Stimulated activated naive CD8-positive, alpha-beta T cell treated with anti-CD3 and anti-CD28 coated beads, Interleukin-15, amount 100 ng/mL, for 72 hours (primary cell): ENCODE measurements around the gene DCUN1D2.
"Not testable (repeated sequence)": the region's sequence is repeated elsewhere in the genome, so short reads cannot be mapped to it uniquely, and the experiment has no call there.

Experiments
- ATAC-seq: fragments of 150-1000 bp; cut with Tn5 transposase; 2 replicates; pipeline ENCODE4 v1.10.0; 2021; ENCODE audit warnings: mild to moderate bottlenecking, moderate library complexity
- DNase-seq, 2 donors: peaks; one replicate each; pipeline ENCODE4 v3.0.0; 2021 to 2022
- H3K27ac Mint-ChIP-seq, 2 donors: one replicate each; pipeline ENCODE4 v1.8.0; 2022; ENCODE audit warnings: mild to moderate bottlenecking in 2 of 2, mixed read lengths in 2 of 2, moderate library complexity in 2 of 2
- H3K27me3 Mint-ChIP-seq: one replicate; pipeline ENCODE4 v1.8.0; 2022; ENCODE audit warnings: mixed read lengths
- H3K4me1 Mint-ChIP-seq: one replicate; pipeline ENCODE4 v1.8.0; 2022; ENCODE audit warnings: mild to moderate bottlenecking, mixed read lengths
- H3K4me3 Mint-ChIP-seq, 2 donors: one replicate each; pipeline ENCODE4 v1.8.0; 2022; ENCODE audit warnings: mild to moderate bottlenecking in 2 of 2, mixed read lengths in 2 of 2, moderate library complexity in 1 of 2
- H3K9me3 Mint-ChIP-seq, 2 donors: one replicate each; pipeline ENCODE4 v1.8.0; 2022; ENCODE audit warnings: mixed read lengths in 2 of 2

Gene DCUN1D2

GRCh38 chr13:113435907-113436306, 54.6 kb downstream of the DCUN1D2 start:
- H3K4me3 Mint-ChIP-seq, H3K4me1 Mint-ChIP-seq, DNase-seq, ATAC-seq, H3K9me3 Mint-ChIP-seq, H3K27me3 Mint-ChIP-seq, H3K27ac Mint-ChIP-seq: not testable (repeated sequence)

DNA sequence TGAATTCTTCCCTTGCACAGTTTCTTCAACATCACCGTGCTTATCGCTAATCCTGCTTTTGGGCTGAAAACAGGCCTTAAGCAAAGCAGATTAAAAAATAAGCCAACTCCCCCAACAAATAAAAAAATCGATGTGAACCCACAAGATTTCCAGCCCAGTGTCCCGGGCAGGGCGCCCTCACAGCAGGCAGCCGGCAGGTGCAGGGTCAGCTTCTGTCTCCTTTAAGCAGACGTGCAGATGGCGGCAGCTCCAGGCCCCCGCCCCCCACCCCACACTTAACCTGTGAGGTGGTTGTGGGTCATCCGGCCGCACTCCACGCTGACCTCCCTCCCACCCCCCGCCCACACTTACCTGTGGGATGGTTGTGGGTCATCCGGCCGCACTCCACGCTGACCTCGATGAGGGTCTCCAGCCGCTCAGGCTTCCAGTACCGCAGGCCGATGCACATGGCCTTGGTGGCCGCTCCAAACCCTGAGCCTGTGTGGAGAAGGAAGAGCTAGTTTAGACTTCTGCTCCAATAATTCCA, 57.1 kb downstream of the DCUN1D2 start:
- DNase-seq: no peak
- Mint-ChIP-seq H3K4me1 (no peaks in the 10 kb centered on the region), H3K27ac (no peak overlapping the region), H3K4me3 (no peak overlapping the region), H3K9me3 (no peaks in the 10 kb centered on the region), H3K27me3 (no peaks in the 10 kb centered on the region)
- no peak for ATAC-seq

GRCh38 chr13:113432506-113433270, 57.8 kb downstream of the DCUN1D2 start:
- H3K9me3 Mint-ChIP-seq: no peaks in the 10 kb centered on the region

GRCh38 chr13:113431171-113431570, 59.3 kb downstream of the DCUN1D2 start:
- DNase-seq: no peak
- ATAC-seq: no peak
- Mint-ChIP-seq H3K27me3 (no peaks in the 10 kb centered on the region), H3K9me3 (no peaks in the 10 kb centered on the region), H3K4me3 (no peak overlapping the region), H3K4me1 (no peaks in the 10 kb centered on the region), H3K27ac (no peak overlapping the region)

More at GRCh38 chr13:113432506-113433270, 57.8 kb downstream of the DCUN1D2 start:
- H3K4me1 Mint-ChIP-seq: no peaks in the 10 kb centered on the region
- DNase-seq (no peak), ATAC-seq (no peak)
- no peaks in the 10 kb centered on the region for H3K27me3 Mint-ChIP-seq
- H3K4me3 Mint-ChIP-seq: no peak overlapping the region
- no peak overlapping the region for H3K27ac Mint-ChIP-seq

GRCh38 chr13:113430378-113431110, 60.0 kb downstream of the DCUN1D2 start:
- H3K4me3 Mint-ChIP-seq: no peak overlapping the region
- ATAC-seq (no peak), DNase-seq (no peak)
- H3K9me3 Mint-ChIP-seq: no peaks in the 10 kb centered on the region
- H3K4me1 Mint-ChIP-seq: no peaks in the 10 kb centered on the region
- H3K27me3 Mint-ChIP-seq: no peaks in the 10 kb centered on the region
- H3K27ac Mint-ChIP-seq: no peak overlapping the region

GRCh38 chr13:113429608-113429985, 60.9 kb downstream of the DCUN1D2 start:
- Mint-ChIP-seq H3K9me3 (no peaks in the 10 kb centered on the region), H3K27ac (no peak overlapping the region), H3K4me1 (no peaks in the 10 kb centered on the region), H3K27me3 (no peaks in the 10 kb centered on the region), H3K4me3 (no peak overlapping the region)
- DNase-seq (no peak), ATAC-seq (no peak)

DNA sequence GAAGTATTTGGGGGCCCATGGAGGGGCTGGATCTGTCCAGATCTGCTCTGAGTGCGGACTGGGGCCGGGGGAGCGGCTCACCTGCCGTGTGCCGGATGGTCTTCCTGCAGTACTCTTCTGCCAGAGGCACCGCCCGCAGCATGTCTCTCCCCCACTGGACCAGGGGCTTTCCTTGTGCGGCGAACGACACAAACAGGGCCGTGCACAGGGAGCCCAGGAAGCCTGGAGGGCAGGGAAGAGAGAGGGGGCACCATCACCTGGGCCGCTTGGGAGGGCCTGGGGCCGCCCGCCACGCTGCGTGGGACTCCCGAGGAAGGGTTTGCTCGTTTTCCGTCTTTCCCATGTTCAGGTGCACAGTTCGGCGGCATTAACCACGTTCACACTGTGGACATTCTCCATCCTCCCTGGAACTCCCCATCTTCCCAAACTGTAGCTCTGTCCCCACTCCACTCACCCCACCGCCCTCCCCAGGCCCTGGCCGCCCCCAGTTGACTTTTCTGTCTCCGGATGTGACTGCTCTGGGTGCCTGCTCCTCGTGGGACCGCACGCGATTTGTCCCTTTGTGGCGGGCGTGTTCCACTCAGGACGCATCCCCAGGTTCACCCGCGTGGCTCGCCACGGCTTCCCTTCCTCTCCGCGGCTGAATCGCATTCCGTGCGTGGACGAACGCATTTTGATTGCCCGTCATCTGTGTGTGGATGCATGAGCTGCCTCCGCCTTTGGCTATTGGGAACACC, 61.5 kb downstream of the DCUN1D2 start:
- Mint-ChIP-seq H3K4me3 (no peak overlapping the region), H3K4me1 (no peaks in the 10 kb centered on the region), H3K27me3 (no peaks in the 10 kb centered on the region), H3K9me3 (no peaks in the 10 kb centered on the region), H3K27ac (no peak overlapping the region)
- DNase-seq (no peak), ATAC-seq (no peak)

GRCh38 chr13:113428469-113428865, 62.0 kb downstream of the DCUN1D2 start:
- peak; percentile 37 for ATAC-seq
- Mint-ChIP-seq H3K27ac (no peak overlapping the region), H3K27me3 (no peaks in the 10 kb centered on the region), H3K4me3 (no peak overlapping the region), H3K4me1 (no peaks in the 10 kb centered on the region), H3K9me3 (no peaks in the 10 kb centered on the region)
- no peak for DNase-seq

- Mint-ChIP-seq H3K9me3 (no peaks in the 10 kb centered on the region), H3K4me1 (no peaks in the 10 kb centered on the region), H3K27ac (no peak overlapping the region), H3K4me3 (no peak overlapping the region), H3K27me3 (no peaks in the 10 kb centered on the region)
- DNase-seq (no peak), ATAC-seq (no peak)
These were observed 62.7 kb downstream of the DCUN1D2 start for GRCh38 chr13:113427562-113428468.

- no peaks in the 10 kb centered on the region for H3K4me1 Mint-ChIP-seq
- no peak for ATAC-seq
- no peaks in the 10 kb centered on the region for H3K27me3 Mint-ChIP-seq
- H3K9me3 Mint-ChIP-seq: no peaks in the 10 kb centered on the region
- no peak overlapping the region for H3K4me3 Mint-ChIP-seq
- DNase-seq: no peak
- no peak overlapping the region for H3K27ac Mint-ChIP-seq
These were observed 63.9 kb downstream of the DCUN1D2 start for GRCh38 chr13:113426591-113426986.

GRCh38 chr13:113425941-113426590, 64.4 kb downstream of the DCUN1D2 start:
- DNase-seq (no peak), ATAC-seq (no peak)
- Mint-ChIP-seq H3K4me3 (no peak overlapping the region), H3K27me3 (no peaks in the 10 kb centered on the region), H3K9me3 (no peaks in the 10 kb centered on the region), H3K4me1 (no peaks in the 10 kb centered on the region), H3K27ac (no peak overlapping the region)

- Mint-ChIP-seq H3K27ac (no peak overlapping the region), H3K4me1 (no peaks in the 10 kb centered on the region), H3K9me3 (no peaks in the 10 kb centered on the region), H3K4me3 (no peak overlapping the region), H3K27me3 (peaks cover 9% of the 10 kb centered on the region)
- no peak for DNase-seq
- no peak for ATAC-seq
These were observed 66.9 kb downstream of the DCUN1D2 start for GRCh38 chr13:113423520-113424163.

DNA sequence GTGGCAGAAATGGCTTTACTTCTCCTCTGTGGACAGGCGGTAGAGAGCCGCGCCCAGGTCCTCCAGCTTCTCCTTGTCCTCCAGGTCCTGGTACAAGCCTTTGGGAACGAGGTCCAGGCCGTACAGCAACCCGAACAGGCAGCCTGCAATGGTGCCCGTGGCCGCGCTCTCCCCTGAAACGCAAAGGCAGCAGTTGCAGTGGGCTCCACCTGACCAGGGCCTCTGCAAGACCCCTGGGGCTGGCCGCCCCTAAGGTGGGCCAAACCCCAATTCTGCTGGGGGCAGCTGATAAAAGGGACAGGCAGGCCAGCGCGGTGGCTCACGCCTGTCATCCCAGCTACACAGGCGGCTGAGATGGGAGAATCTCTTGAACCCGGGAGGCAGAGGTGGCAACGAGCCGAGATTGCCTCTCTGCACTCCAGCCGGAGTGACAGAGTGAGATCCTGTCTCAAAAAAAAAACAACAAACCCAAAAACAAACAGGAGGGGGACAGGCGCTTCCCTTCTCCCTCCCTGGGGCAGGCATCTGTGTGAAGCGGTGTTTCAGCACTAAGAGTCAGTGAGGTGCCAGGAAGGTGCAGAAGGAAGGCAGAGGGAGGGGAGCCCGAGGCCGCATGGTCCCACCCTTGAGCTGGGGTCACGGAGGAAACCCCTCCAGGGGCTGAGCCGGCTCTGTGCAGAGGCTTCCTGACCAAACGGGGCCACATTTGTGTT, 67.5 kb downstream of the DCUN1D2 start:
- H3K27me3 Mint-ChIP-seq: peaks cover 10% of the 10 kb centered on the region
- H3K9me3 Mint-ChIP-seq: no peaks in the 10 kb centered on the region
- no peaks in the 10 kb centered on the region for H3K4me1 Mint-ChIP-seq
- no peak for ATAC-seq
- no peak overlapping the region for H3K27ac Mint-ChIP-seq
- DNase-seq: no peak
- H3K4me3 Mint-ChIP-seq: no peak overlapping the region
